Body of pancreas (tissue), 4 donors: ENCODE data around the gene YY1AP1. TPM values are rescaled to one million over a fixed set of nuclear protein-coding genes. Genes with fewer than 3 reads are reported as not detected.

Experiments used
- ATAC-seq: fragments of 150-250 bp; one replicate; pipeline ENCODE4 v1.9.1; 2016
- DNase-seq, 4 donors: peaks; one replicate each; pipeline ENCODE4 v3.0.0-alpha.2; 2019
- H3K27ac ChIP-seq, 4 donors: fragments of 200-600 bp; sonication (generic); 1 replicate in 3 of 4; 2 replicates in 1 of 4; pipeline versions ENCODE4 v1.5.1 to v1.6.1; 2016 to 2019; ENCODE audit warnings: mild to moderate bottlenecking in 1 of 4, mixed read lengths in 1 of 4, moderate library complexity in 1 of 4
- H3K27me3 ChIP-seq, 2 donors: fragments of 200-600 bp; sonication (generic); one replicate each; pipeline ENCODE4 v1.6.0; 2016; ENCODE audit warnings: mild to moderate bottlenecking in 1 of 2
- H3K36me3 ChIP-seq, 2 donors: fragments of 200-600 bp; sonication (generic); replicated peaks in 1 of 2; 2 replicates each; pipeline ENCODE4 v1.5.1; 2016; ENCODE audit warnings: low read depth in 2 of 2; ENCODE audit not compliant: insufficient read depth in 1 of 2
- H3K4me1 ChIP-seq: fragments of 200-600 bp; sonication (generic); one replicate; pipeline ENCODE4 v1.6.0; 2016
- H3K4me3 ChIP-seq, 2 donors: fragments of 200-600 bp; sonication (generic); 1 replicate in 1 of 2; 2 replicates in 1 of 2; pipeline ENCODE4 v1.5.1; 2016 to 2019
- H3K9me3 ChIP-seq, 3 donors: fragments of 200-600 bp; sonication (generic); 1 replicate in 2 of 3; 2 replicates in 1 of 3; pipeline ENCODE4 v1.5.1; 2016
- CTCF ChIP-seq, 7 experiments: fragments of 450-650 bp in 4 of 7; fragments of 200-600 bp in 3 of 7; sonication (generic) in 3 of 7; IDR thresholded peaks; one replicate each; pipeline ENCODE4 v1.5.1; 2016 to 2019; ENCODE audit warnings: antibody characterized with exemption in 7 of 7
- POLR2A ChIP-seq, 3 donors: fragments of 450-650 bp; IDR thresholded peaks; one replicate each; pipeline ENCODE4 v1.6.1; 2016; ENCODE audit warnings: antibody characterized with exemption in 3 of 3, mild to moderate bottlenecking in 2 of 3
- WGBS, 2 donors: methylation state at CpG; one replicate each; pipeline ENCODE4 v1.1.5; 2017; 5-methylcytosine and 5-hydroxymethylcytosine counted together
- intact Hi-C: fragments of 100-400 bp; cut with DNase I; formaldehyde crosslinking; loops from one replicate; pipeline ENCODE4 v1.15.1; 2023
- total RNA-seq, 2 donors: library from RNA; depleted of rRNA; stranded (reverse); fragments of >200 nt; gene quantifications; one replicate each; pipeline ENCODE4 v1.1.0, GENCODE V29; 2016

Gene YY1AP1
- total RNA-seq, 2 donors from 2014 or later: 40.5 to 90.6 TPM

- Histone ChIP-seq H3K36me3 (no peaks in the 10 kb centered on the region), H3K4me3 (no peak overlapping the region)
These were observed 36.5 kb downstream of the YY1AP1 start for GRCh38 chr1:155651861-155652661.

DNA sequence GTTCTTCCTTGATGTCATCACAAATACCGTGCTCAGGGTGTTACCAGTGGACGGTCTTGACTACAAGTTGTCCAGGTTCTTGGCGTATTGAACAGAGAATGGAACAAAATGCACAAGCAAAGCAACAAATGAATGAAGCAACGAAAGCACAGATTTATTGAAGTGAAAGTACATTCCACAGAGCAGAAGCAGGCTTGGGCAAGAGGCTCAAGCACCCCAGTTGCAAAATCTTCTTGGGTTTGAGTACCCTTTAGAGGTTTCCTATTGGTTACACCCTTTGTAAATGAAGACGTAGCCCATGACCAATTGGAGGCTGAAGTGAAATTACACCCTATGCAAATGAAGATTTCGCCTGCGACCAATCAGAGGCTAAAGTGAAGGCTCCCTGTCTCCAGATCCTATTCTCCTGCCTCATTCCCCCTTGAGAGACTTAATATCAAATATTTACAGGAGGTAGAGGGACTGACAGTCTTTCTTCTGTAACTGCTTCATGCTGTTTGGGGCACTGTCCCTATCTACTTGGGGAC is 38.3 kb downstream of the YY1AP1 start:
- intact Hi-C loops: no loop called here

More at GRCh38 chr1:155651861-155652661, 36.5 kb downstream of the YY1AP1 start:
- no peaks in the 10 kb centered on the region for H3K9me3 ChIP-seq
- H3K27me3 ChIP-seq: no peaks in the 10 kb centered on the region
- ATAC-seq (no peak), DNase-seq (no peak)
- WGBS, 2 donors: 55 to 67% methylated on average over 3 of the region's 3 CpGs
- H3K27ac ChIP-seq: no peak overlapping the region
- TF ChIP-seq CTCF (IDR thresholded peaks at IDR 0.05) (no peak), POLR2A (IDR thresholded peaks at IDR 0.05) (no peak)
- intact Hi-C loops: no loop called here
- H3K4me1 ChIP-seq: peaks cover 13% of the 10 kb centered on the region

GRCh38 chr1:155649676-155650075 is 38.9 kb downstream of the YY1AP1 start:
- TF ChIP-seq POLR2A (IDR thresholded peaks at IDR 0.05) (no peak), CTCF (IDR thresholded peaks at IDR 0.05) (no peak)
- ATAC-seq: no peak
- intact Hi-C loops: no loop called here

More for the DNA sequence above, 38.3 kb downstream of the YY1AP1 start:
- Histone ChIP-seq H3K4me1 (peaks cover 13% of the 10 kb centered on the region), H3K27me3 (no peaks in the 10 kb centered on the region), H3K27ac (no peak overlapping the region), H3K36me3 (no peaks in the 10 kb centered on the region), H3K4me3 (no peak overlapping the region), H3K9me3 (no peaks in the 10 kb centered on the region)
- 87 to 91% methylated on average over 7 of the region's 7 CpGs for WGBS, 2 donors
- ATAC-seq (no peak), DNase-seq (no peak)
- TF ChIP-seq CTCF (IDR thresholded peaks at IDR 0.05): no peak
- no peak for TF ChIP-seq POLR2A (IDR thresholded peaks at IDR 0.05)

DNA sequence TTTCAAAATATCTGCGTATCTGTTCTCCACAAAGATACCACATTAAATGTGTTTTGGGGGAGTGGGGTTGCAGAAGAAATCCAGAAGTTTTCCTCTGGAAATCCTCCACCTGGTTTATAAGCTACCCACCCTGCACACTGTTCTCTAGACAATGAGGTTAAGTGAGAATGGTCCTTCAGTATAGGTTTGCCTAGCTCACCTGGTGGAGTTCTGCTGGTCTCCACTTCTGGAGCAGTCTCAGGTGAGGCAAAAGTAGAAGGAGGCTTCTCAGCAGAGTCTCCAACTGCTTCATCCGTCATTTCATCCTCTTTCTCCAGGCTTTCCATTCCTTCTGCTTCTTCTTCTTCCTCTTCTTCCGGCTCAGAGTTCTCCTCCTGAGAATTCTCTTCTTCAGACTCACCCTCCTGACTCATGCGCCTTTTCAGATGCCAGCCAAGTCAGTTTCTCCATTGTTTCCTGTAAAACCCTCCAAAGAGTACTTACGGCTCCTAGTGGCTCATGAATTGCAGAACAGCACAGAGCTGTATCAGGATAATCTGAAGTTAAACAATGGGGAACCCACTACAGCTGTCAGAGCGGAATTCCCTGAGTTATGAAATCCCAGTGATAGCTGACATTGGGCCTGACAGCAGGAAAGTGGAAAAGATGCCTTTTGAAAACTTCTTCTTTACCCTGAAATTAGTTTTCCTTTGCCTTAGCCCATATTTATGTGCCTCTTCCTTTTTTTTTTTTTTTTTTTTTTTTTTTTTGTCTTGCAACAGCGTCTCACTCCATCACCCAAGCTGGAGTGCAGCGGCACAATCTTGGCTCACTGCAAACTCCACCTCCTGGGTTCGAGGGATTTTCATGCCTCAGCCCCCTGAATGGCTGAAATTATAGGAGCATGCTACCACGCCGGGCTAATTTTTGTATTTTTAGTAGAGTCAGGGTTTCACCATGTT is 40.1 kb downstream of the YY1AP1 start:
- ATAC-seq (peak; percentile 72), DNase-seq (peak in 3 of 4 donors; percentile 17 to 62 (median 17))
- Histone ChIP-seq H3K27ac (peak overlapping the region in 2 of 4 donors; percentile 6 to 18), H3K4me3 (no peak overlapping the region), H3K4me1 (peaks cover 13% of the 10 kb centered on the region), H3K9me3 (peaks cover 0 to under 1% (median 0%) of the 10 kb centered on the region in 3 donors), H3K27me3 (no peaks in the 10 kb centered on the region), H3K36me3 (no peaks in the 10 kb centered on the region)
- WGBS, 2 donors: 57 to 58% methylated on average over 11 of the region's 11 CpGs
- intact Hi-C loops: no loop called here
- peak in 4 of 7 experiments; percentile 32 to 46 (median 39) for TF ChIP-seq CTCF (IDR thresholded peaks at IDR 0.05)
- no peak for TF ChIP-seq POLR2A (IDR thresholded peaks at IDR 0.05)

More at GRCh38 chr1:155649676-155650075, 38.9 kb downstream of the YY1AP1 start:
- Histone ChIP-seq H3K4me3 (no peak overlapping the region), H3K27me3 (no peaks in the 10 kb centered on the region), H3K36me3 (no peaks in the 10 kb centered on the region), H3K9me3 (no peaks in the 10 kb centered on the region), H3K27ac (no peak overlapping the region), H3K4me1 (peaks cover 13% of the 10 kb centered on the region)
- no peak for DNase-seq
